GM12891 (cell line): ENCODE results near the gene SELENOT.

Experiments used
- POLR2A ChIP-seq: IDR thresholded peaks from 2 replicates; pipeline ENCODE4 v1.6.1; 2011; ENCODE audit warnings: low read depth, low read length, control low read depth
- TAF1 ChIP-seq: IDR thresholded peaks from 2 replicates; pipeline ENCODE4 v1.6.1; 2011; ENCODE audit warnings: low read depth, low read length, control low read depth

DNA sequence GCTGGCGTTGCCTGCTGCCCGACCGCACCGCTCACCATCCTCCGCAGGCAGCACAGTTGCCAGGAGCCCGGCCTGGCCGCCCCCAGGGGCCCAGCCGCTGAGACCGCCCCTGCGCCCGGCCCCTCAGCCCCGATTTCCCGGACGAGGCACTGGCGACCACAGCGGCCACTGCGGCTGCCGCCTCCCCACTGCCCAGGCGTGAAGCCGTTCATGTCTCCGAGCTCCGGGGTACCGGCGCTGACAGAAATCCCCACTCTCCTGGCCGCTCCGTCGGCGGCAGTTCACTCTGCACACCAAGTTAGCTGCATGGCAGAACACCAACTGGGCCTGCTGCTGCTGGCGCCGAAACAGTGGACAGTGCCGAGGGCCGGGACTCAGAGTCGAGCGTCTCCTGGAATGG is 8.5 kb downstream of the SELENOT start:
- TF ChIP-seq POLR2A (no peak), TAF1 (no peak)
